Measurements from ENCODE around the gene USP46.
A peak's percentile ranks its signal among the peaks of the same experiment; 100 is the strongest.

The USP46 gene

GRCh38 chr4:52588097-52588496 lies 71.0 kb downstream of the USP46 start:
- no peak overlapping the region for H3K9ac ChIP-seq (ENCODE audit: low read depth, low read length)
- H3K4me2 ChIP-seq (ENCODE audit: low read length), result peak overlapping the region; percentile 8

GRCh38 chr4:52586069-52586468 lies 73.0 kb downstream of the USP46 start:
- H3K36me3 ChIP-seq (ENCODE audit: insufficient read depth, low read length), result no peaks in the 10 kb centered on the region
- H3K4me3 ChIP-seq (ENCODE audit: low read length), result no peak overlapping the region
- no peaks in the 10 kb centered on the region for H3K27me3 ChIP-seq (ENCODE audit: control insufficient read depth, insufficient read depth, low read length)
- H3K4me2 ChIP-seq (ENCODE audit: low read length), result no peak overlapping the region
- H3K9me3 ChIP-seq (replicated peaks; ENCODE audit: low read length), result no peaks in the 10 kb centered on the region
- H3K4me1 ChIP-seq (ENCODE audit: control insufficient read depth, insufficient read depth, low read length), result peaks cover 17% of the 10 kb centered on the region
- H3K9ac ChIP-seq (ENCODE audit: low read depth, low read length), result no peak overlapping the region

More at GRCh38 chr4:52588097-52588496, 71.0 kb downstream of the USP46 start:
- Histone ChIP-seq H3K36me3 (ENCODE audit: insufficient read depth, low read length) (no peaks in the 10 kb centered on the region), H3K27me3 (ENCODE audit: control insufficient read depth, insufficient read depth, low read length) (no peaks in the 10 kb centered on the region), H3K4me3 (ENCODE audit: low read length) (no peak overlapping the region), H3K9me3 (replicated peaks; ENCODE audit: low read length) (no peaks in the 10 kb centered on the region), H3K4me1 (ENCODE audit: control insufficient read depth, insufficient read depth, low read length) (peaks cover 17% of the 10 kb centered on the region)

- Histone ChIP-seq H3K9ac (ENCODE audit: low read depth, low read length) (no peak overlapping the region), H3K4me2 (ENCODE audit: low read length) (no peak overlapping the region), H3K4me3 (ENCODE audit: low read length) (no peak overlapping the region), H3K27me3 (ENCODE audit: control insufficient read depth, insufficient read depth, low read length) (no peaks in the 10 kb centered on the region), H3K9me3 (replicated peaks; ENCODE audit: low read length) (no peaks in the 10 kb centered on the region), H3K36me3 (ENCODE audit: insufficient read depth, low read length) (no peaks in the 10 kb centered on the region), H3K4me1 (ENCODE audit: control insufficient read depth, insufficient read depth, low read length) (peaks cover 17% of the 10 kb centered on the region)
These were observed 73.7 kb downstream of the USP46 start for GRCh38 chr4:52585379-52585778.

- Histone ChIP-seq H3K4me3 (ENCODE audit: low read length) (no peak overlapping the region), H3K36me3 (ENCODE audit: insufficient read depth, low read length) (no peaks in the 10 kb centered on the region), H3K4me1 (ENCODE audit: control insufficient read depth, insufficient read depth, low read length) (peaks cover 6% of the 10 kb centered on the region), H3K9ac (ENCODE audit: low read depth, low read length) (no peak overlapping the region), H3K27me3 (ENCODE audit: control insufficient read depth, insufficient read depth, low read length) (no peaks in the 10 kb centered on the region), H3K9me3 (replicated peaks; ENCODE audit: low read length) (no peaks in the 10 kb centered on the region), H3K4me2 (ENCODE audit: low read length) (no peak overlapping the region)
These were observed 79.4 kb downstream of the USP46 start for GRCh38 chr4:52579602-52580272.

DNA sequence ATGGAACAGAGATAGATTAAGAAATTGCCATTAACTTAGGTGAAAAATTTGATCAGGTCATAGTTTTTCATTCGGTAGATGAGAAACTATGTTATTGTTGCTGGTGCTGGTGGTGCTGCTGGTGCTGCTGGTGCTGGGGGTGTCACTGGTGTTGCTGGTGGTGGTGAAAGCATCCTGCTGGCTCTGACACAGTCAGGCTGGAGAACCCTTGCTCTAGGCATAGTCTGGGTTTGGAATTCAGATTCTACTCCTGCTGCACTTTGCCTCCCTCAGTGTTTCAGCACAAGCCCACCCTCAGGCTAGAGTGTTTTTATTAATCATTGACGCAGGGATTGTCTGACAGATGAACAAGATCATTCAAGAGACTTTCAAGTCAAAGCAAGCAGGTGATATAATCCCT lies 80.2 kb downstream of the USP46 start:
- Histone ChIP-seq H3K4me2 (ENCODE audit: low read length) (no peak overlapping the region), H3K9ac (ENCODE audit: low read depth, low read length) (no peak overlapping the region), H3K4me1 (ENCODE audit: control insufficient read depth, insufficient read depth, low read length) (peaks cover 6% of the 10 kb centered on the region), H3K27me3 (ENCODE audit: control insufficient read depth, insufficient read depth, low read length) (no peaks in the 10 kb centered on the region), H3K4me3 (ENCODE audit: low read length) (no peak overlapping the region), H3K9me3 (replicated peaks; ENCODE audit: low read length) (no peaks in the 10 kb centered on the region), H3K36me3 (ENCODE audit: insufficient read depth, low read length) (no peaks in the 10 kb centered on the region)

GRCh38 chr4:52577624-52577962 lies 81.5 kb downstream of the USP46 start:
- Histone ChIP-seq H3K9me3 (replicated peaks; ENCODE audit: low read length) (no peaks in the 10 kb centered on the region), H3K4me1 (ENCODE audit: control insufficient read depth, insufficient read depth, low read length) (peaks cover 17% of the 10 kb centered on the region), H3K4me3 (ENCODE audit: low read length) (no peak overlapping the region), H3K27me3 (ENCODE audit: control insufficient read depth, insufficient read depth, low read length) (no peaks in the 10 kb centered on the region), H3K36me3 (ENCODE audit: insufficient read depth, low read length) (no peaks in the 10 kb centered on the region), H3K4me2 (ENCODE audit: low read length) (no peak overlapping the region), H3K9ac (ENCODE audit: low read depth, low read length) (no peak overlapping the region)

- no peaks in the 10 kb centered on the region for H3K27me3 ChIP-seq (ENCODE audit: control insufficient read depth, insufficient read depth, low read length)
- peaks cover 17% of the 10 kb centered on the region for H3K4me1 ChIP-seq (ENCODE audit: control insufficient read depth, insufficient read depth, low read length)
- no peaks in the 10 kb centered on the region for H3K9me3 ChIP-seq (replicated peaks; ENCODE audit: low read length)
- no peaks in the 10 kb centered on the region for H3K36me3 ChIP-seq (ENCODE audit: insufficient read depth, low read length)
- no peak overlapping the region for H3K9ac ChIP-seq (ENCODE audit: low read depth, low read length)
- no peak overlapping the region for H3K4me2 ChIP-seq (ENCODE audit: low read length)
- no peak overlapping the region for H3K4me3 ChIP-seq (ENCODE audit: low read length)
These were observed 82.0 kb downstream of the USP46 start for GRCh38 chr4:52576961-52577623.

GRCh38 chr4:52576326-52576725 lies 82.8 kb downstream of the USP46 start:
- Histone ChIP-seq H3K27me3 (ENCODE audit: control insufficient read depth, insufficient read depth, low read length) (no peaks in the 10 kb centered on the region), H3K4me2 (ENCODE audit: low read length) (no peak overlapping the region), H3K4me1 (ENCODE audit: control insufficient read depth, insufficient read depth, low read length) (peaks cover 17% of the 10 kb centered on the region), H3K9me3 (replicated peaks; ENCODE audit: low read length) (no peaks in the 10 kb centered on the region), H3K9ac (ENCODE audit: low read depth, low read length) (no peak overlapping the region), H3K4me3 (ENCODE audit: low read length) (no peak overlapping the region), H3K36me3 (ENCODE audit: insufficient read depth, low read length) (no peaks in the 10 kb centered on the region)

DNA sequence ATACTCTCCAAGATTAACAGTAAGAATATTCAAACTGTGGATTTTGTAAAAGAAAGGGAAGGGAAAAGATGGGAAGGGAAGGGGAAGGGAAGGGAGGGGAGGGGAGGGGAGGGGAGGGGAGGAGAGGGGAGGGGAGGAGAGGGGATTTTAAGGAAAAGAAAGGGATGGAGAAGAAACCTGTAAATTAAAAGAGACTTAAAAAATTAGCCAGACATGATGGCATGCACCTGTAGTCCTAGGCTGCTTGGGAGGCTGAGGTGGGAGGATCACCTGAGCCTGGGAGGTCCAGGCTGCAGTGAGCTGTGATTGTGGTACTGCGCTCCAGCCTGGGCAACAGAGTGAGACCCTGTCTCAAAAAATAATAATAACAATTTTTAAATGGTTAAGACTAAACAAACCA lies 83.7 kb downstream of the USP46 start:
- Histone ChIP-seq H3K9me3 (replicated peaks; ENCODE audit: low read length) (no peaks in the 10 kb centered on the region), H3K27me3 (ENCODE audit: control insufficient read depth, insufficient read depth, low read length) (no peaks in the 10 kb centered on the region), H3K36me3 (ENCODE audit: insufficient read depth, low read length) (no peaks in the 10 kb centered on the region), H3K9ac (ENCODE audit: low read depth, low read length) (no peak overlapping the region), H3K4me2 (ENCODE audit: low read length) (no peak overlapping the region), H3K4me3 (ENCODE audit: low read length) (no peak overlapping the region), H3K4me1 (ENCODE audit: control insufficient read depth, insufficient read depth, low read length) (peaks cover 17% of the 10 kb centered on the region)

DNA sequence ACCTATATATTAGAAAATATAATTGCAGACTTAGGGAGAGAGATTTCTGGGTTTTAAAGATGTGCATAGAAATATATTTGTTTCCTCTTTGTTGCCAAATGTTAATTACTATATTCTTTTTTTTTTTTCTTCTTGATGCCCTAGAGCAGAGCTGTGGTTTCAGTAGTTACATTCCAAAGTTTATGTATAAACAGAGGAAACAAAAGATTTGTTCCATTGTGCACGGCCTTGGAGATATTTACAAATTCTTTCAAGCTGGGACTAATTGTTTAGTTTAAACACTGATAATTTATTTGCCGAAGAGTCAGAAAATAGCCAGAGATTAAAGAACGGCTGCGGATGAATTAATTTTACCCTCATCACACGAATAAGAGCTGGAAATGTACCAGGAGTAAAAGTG lies 85.1 kb downstream of the USP46 start:
- H3K4me1 ChIP-seq (ENCODE audit: control insufficient read depth, insufficient read depth, low read length), result peaks cover 17% of the 10 kb centered on the region
- H3K4me3 ChIP-seq (ENCODE audit: low read length), result no peak overlapping the region
- no peak overlapping the region for H3K9ac ChIP-seq (ENCODE audit: low read depth, low read length)

GRCh38 chr4:52573551-52573950 lies 85.5 kb downstream of the USP46 start:
- no peak overlapping the region for H3K4me2 ChIP-seq (ENCODE audit: low read length)
- no peaks in the 10 kb centered on the region for H3K36me3 ChIP-seq (ENCODE audit: insufficient read depth, low read length)
- H3K9me3 ChIP-seq (replicated peaks; ENCODE audit: low read length), result no peaks in the 10 kb centered on the region
- H3K4me1 ChIP-seq (ENCODE audit: control insufficient read depth, insufficient read depth, low read length), result peaks cover 17% of the 10 kb centered on the region
- no peaks in the 10 kb centered on the region for H3K27me3 ChIP-seq (ENCODE audit: control insufficient read depth, insufficient read depth, low read length)
- H3K9ac ChIP-seq (ENCODE audit: low read depth, low read length), result no peak overlapping the region
- H3K4me3 ChIP-seq (ENCODE audit: low read length), result no peak overlapping the region

More for the DNA sequence above, 85.1 kb downstream of the USP46 start:
- no peak overlapping the region for H3K4me2 ChIP-seq (ENCODE audit: low read length)
- no peaks in the 10 kb centered on the region for H3K36me3 ChIP-seq (ENCODE audit: insufficient read depth, low read length)
- no peaks in the 10 kb centered on the region for H3K9me3 ChIP-seq (replicated peaks; ENCODE audit: low read length)
- no peaks in the 10 kb centered on the region for H3K27me3 ChIP-seq (ENCODE audit: control insufficient read depth, insufficient read depth, low read length)

GRCh38 chr4:52572936-52573485 lies 86.1 kb downstream of the USP46 start:
- Histone ChIP-seq H3K4me3 (ENCODE audit: low read length) (no peak overlapping the region), H3K9ac (ENCODE audit: low read depth, low read length) (no peak overlapping the region), H3K36me3 (ENCODE audit: insufficient read depth, low read length) (no peaks in the 10 kb centered on the region)

More at GRCh38 chr4:52572936-52573485, 86.1 kb downstream of the USP46 start:
- Histone ChIP-seq H3K9me3 (replicated peaks; ENCODE audit: low read length) (no peaks in the 10 kb centered on the region), H3K4me1 (ENCODE audit: control insufficient read depth, insufficient read depth, low read length) (peaks cover 17% of the 10 kb centered on the region), H3K27me3 (ENCODE audit: control insufficient read depth, insufficient read depth, low read length) (no peaks in the 10 kb centered on the region), H3K4me2 (ENCODE audit: low read length) (no peak overlapping the region)

All from skeletal muscle satellite cell (primary cell).